Right cardiac atrium (tissue), 5 donors: Measurements from ENCODE around the gene MKI67. TPM values are rescaled to one million over a fixed set of nuclear protein-coding genes. Genes with fewer than 3 reads are reported as not detected.
"Not testable (repeated sequence)": the region's sequence is repeated elsewhere in the genome, so short reads cannot be mapped to it uniquely, and the experiment has no call there.

ENCODE experiments used
- ATAC-seq, 2 donors: fragments of 200-7000 bp; cut with Tn5 transposase; one replicate each; pipeline versions ENCODE4 v1.8.0 to v1.9.1; 2020; ENCODE audit warnings: moderate library complexity in 2 of 2, mild to moderate bottlenecking in 1 of 2
- DNase-seq, 3 donors: peaks; one replicate each; pipeline ENCODE4 v3.0.0-alpha.2; 2020
- H3K27ac ChIP-seq: one replicate; pipeline ENCODE4 v1.5.1; 2013; ENCODE audit warnings: mild to moderate bottlenecking, low read length, control low read depth, moderate library complexity
- H3K27me3 ChIP-seq: one replicate; pipeline ENCODE4 v1.6.1; 2013; ENCODE audit not compliant: control insufficient read depth, insufficient read depth
- H3K4me1 ChIP-seq: one replicate; pipeline ENCODE4 v1.6.1; 2013; ENCODE audit warnings: low read length; ENCODE audit not compliant: control insufficient read depth, insufficient read depth
- H3K4me3 ChIP-seq: one replicate; pipeline ENCODE4 v1.5.1; 2013; ENCODE audit warnings: low read length, control low read depth
- H3K9me3 ChIP-seq: one replicate; pipeline ENCODE4 v1.6.1; 2013; ENCODE audit warnings: low read length; ENCODE audit not compliant: control insufficient read depth
- WGBS: extraction: QIAGEN DNeasy Blood & Tissue Kit; methylation state at CpG from one replicate; pipeline ENCODE4 v1.1.7; 2013; 5-methylcytosine and 5-hydroxymethylcytosine counted together
- intact Hi-C, 4 donors: fragments of 100-400 bp; cut with DNase I; formaldehyde crosslinking; loops; one replicate each; pipeline versions ENCODE4 v1.11.0 to v1.14.0; 2022 to 2023
- polyA plus RNA-seq: library from polyadenylated mRNA; stranded (reverse); fragments of 200-250 nt; gene quantifications from one replicate; pipeline ENCODE4 v1.2.3, GENCODE V29; 2013
- total RNA-seq, 4 donors: library from RNA; stranded (reverse); fragmentation: NEBNext Ultra II Directional; extraction: Animal tissue kit (Norgen Biotek cat#: 25700); gene quantifications; one replicate each; pipeline ENCODE4 v1.2.1, GENCODE V29; 2021
- donor health status: healthy with polysubstance abuse.
- donor health status: DM: no; HTN: yes; CAD: no.
- donor health status: DM: no; HTN: no; CAD: no.
- donor health status: DM: no; HTN: yes; CAD: no; lungs with severe emphysema.
- donor health status: DM: yes; HTN: yes; CAD: no.

MKI67 gene
- total and polyA plus RNA-seq, 5 donors: 0.05 to 4.9 (median 0.45) TPM

GRCh38 chr10:128094596-128094995, 31.6 kb downstream of the MKI67 start:
- not testable (repeated sequence) for H3K27me3 ChIP-seq, DNase-seq, ATAC-seq

GRCh38 chr10:128092454-128092853, 33.8 kb downstream of the MKI67 start:
- Histone ChIP-seq H3K4me1 (no peaks in the 10 kb centered on the region), H3K27me3 (no peaks in the 10 kb centered on the region), H3K9me3 (no peaks in the 10 kb centered on the region), H3K27ac (no peak overlapping the region), H3K4me3 (no peak overlapping the region)
- no peak for ATAC-seq
- DNase-seq: no peak
- intact Hi-C loops: no loop called here
- 80% methylated on average over 3 of the region's 3 CpGs for WGBS

More at GRCh38 chr10:128094596-128094995, 31.6 kb downstream of the MKI67 start:
- 97% methylated on average over 4 of the region's 4 CpGs for WGBS
- H3K4me3 ChIP-seq, H3K27ac ChIP-seq, intact Hi-C loops, H3K4me1 ChIP-seq, H3K9me3 ChIP-seq: not testable (repeated sequence)

- H3K4me1 ChIP-seq: no peaks in the 10 kb centered on the region
- no peak overlapping the region for H3K4me3 ChIP-seq
- intact Hi-C loops: no loop called here
- ATAC-seq (no peak), DNase-seq (no peak)
- no peaks in the 10 kb centered on the region for H3K27me3 ChIP-seq
- H3K9me3 ChIP-seq: no peaks in the 10 kb centered on the region
- WGBS: 73% methylated on average over 17 of the region's 17 CpGs
- H3K27ac ChIP-seq: no peak overlapping the region
These were observed 34.5 kb downstream of the MKI67 start for GRCh38 chr10:128091636-128092210.

- no peak for ATAC-seq
- intact Hi-C loops: no loop called here
- Histone ChIP-seq H3K9me3 (no peaks in the 10 kb centered on the region), H3K4me1 (no peaks in the 10 kb centered on the region), H3K4me3 (no peak overlapping the region), H3K27me3 (no peaks in the 10 kb centered on the region), H3K27ac (no peak overlapping the region)
- 54% methylated on average over 12 of the region's 12 CpGs for WGBS
- DNase-seq: no peak
These were observed 38.1 kb downstream of the MKI67 start for GRCh38 chr10:128087884-128088709.

- no peak for ATAC-seq
- intact Hi-C loops: no loop called here
- no peaks in the 10 kb centered on the region for H3K4me1 ChIP-seq
These were observed 38.9 kb downstream of the MKI67 start for GRCh38 chr10:128087146-128087883.

GRCh38 chr10:128086003-128086863, 40.0 kb downstream of the MKI67 start:
- intact Hi-C loops: no loop called here
- peak in 1 of 2 donors; percentile 20 for ATAC-seq

More at GRCh38 chr10:128087146-128087883, 38.9 kb downstream of the MKI67 start:
- DNase-seq: no peak
- 73% methylated on average over 7 of the region's 7 CpGs for WGBS
- Histone ChIP-seq H3K4me3 (no peak overlapping the region), H3K9me3 (no peaks in the 10 kb centered on the region), H3K27me3 (no peaks in the 10 kb centered on the region), H3K27ac (no peak overlapping the region)

GRCh38 chr10:128084991-128085390, 41.2 kb downstream of the MKI67 start:
- Histone ChIP-seq H3K27ac (no peak overlapping the region), H3K27me3 (no peaks in the 10 kb centered on the region), H3K9me3 (no peaks in the 10 kb centered on the region), H3K4me1 (no peaks in the 10 kb centered on the region), H3K4me3 (no peak overlapping the region)
- intact Hi-C loops: no loop called here
- DNase-seq: no peak
- ATAC-seq: no peak
- 89% methylated on average over 8 of the region's 8 CpGs for WGBS

More at GRCh38 chr10:128086003-128086863, 40.0 kb downstream of the MKI67 start:
- no peak overlapping the region for H3K4me3 ChIP-seq
- DNase-seq: no peak
- no peak overlapping the region for H3K27ac ChIP-seq
- 72% methylated on average over 10 of the region's 10 CpGs for WGBS
- no peaks in the 10 kb centered on the region for H3K27me3 ChIP-seq
- no peaks in the 10 kb centered on the region for H3K9me3 ChIP-seq
- H3K4me1 ChIP-seq: no peaks in the 10 kb centered on the region

- Histone ChIP-seq H3K4me3 (no peak overlapping the region), H3K27ac (no peak overlapping the region), H3K9me3 (no peaks in the 10 kb centered on the region), H3K4me1 (no peaks in the 10 kb centered on the region), H3K27me3 (no peaks in the 10 kb centered on the region)
- no peak for ATAC-seq
- intact Hi-C loops: no loop called here
- WGBS: 92% methylated on average over 10 of the region's 10 CpGs
- DNase-seq: no peak
These were observed 41.9 kb downstream of the MKI67 start for GRCh38 chr10:128084364-128084763.

GRCh38 chr10:128083191-128083895, 42.9 kb downstream of the MKI67 start:
- no peak for ATAC-seq
- WGBS: 89% methylated on average over 15 of the region's 15 CpGs
- H3K27ac ChIP-seq: no peak overlapping the region
- H3K27me3 ChIP-seq: no peaks in the 10 kb centered on the region
- no peak overlapping the region for H3K4me3 ChIP-seq
- intact Hi-C loops: no loop called here
- H3K4me1 ChIP-seq: no peaks in the 10 kb centered on the region
- H3K9me3 ChIP-seq: no peaks in the 10 kb centered on the region
- DNase-seq: no peak

GRCh38 chr10:128081720-128082119, 44.5 kb downstream of the MKI67 start:
- H3K9me3 ChIP-seq: no peaks in the 10 kb centered on the region
- no peaks in the 10 kb centered on the region for H3K27me3 ChIP-seq
- no peak for ATAC-seq
- 33% methylated on average over 3 of the region's 3 CpGs for WGBS
- H3K4me1 ChIP-seq: no peaks in the 10 kb centered on the region
- H3K4me3 ChIP-seq: no peak overlapping the region
- no peak overlapping the region for H3K27ac ChIP-seq
- intact Hi-C loops: no loop called here
- DNase-seq: no peak
